ENCODE data around the gene MYO3B. TPM values are rescaled to one million over a fixed set of nuclear protein-coding genes. Genes with fewer than 3 reads are reported as not detected.

Gene MYO3B
- total RNA-seq, 4 donors from 2014 or later: 0.34 to 0.95 (median 0.89) TPM

DNA sequence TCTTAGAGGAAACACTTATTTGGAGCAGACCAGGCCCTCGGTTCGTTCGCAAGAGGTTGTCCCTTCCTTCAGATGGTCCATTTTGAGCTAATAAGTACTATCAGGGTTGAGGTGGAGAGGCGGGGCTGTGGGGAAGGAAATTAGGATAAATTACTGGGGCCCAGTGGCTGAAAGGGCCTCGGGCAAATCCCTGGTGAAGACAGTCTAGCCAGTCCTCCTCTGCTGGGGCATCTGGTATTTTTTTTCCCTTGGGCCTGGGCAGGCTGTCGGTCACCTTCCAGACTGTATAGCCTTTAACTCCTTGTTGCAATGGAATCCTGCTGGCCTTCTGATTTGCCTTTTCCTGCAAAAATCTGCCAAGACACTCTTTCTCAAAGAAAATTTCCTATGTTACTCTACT, 1.7 kb upstream of the MYO3B start:
- Histone ChIP-seq H3K4me1 (no peaks in the 10 kb centered on the region), H3K9me3 (no peaks in the 10 kb centered on the region), H3K4me3 (no peak overlapping the region), H3K36me3 (no peaks in the 10 kb centered on the region), H3K27me3 (no peaks in the 10 kb centered on the region), H3K27ac (no peak overlapping the region)
- WGBS: 76% methylated on average over 6 of the region's 6 CpGs
- TF ChIP-seq CTCF (IDR thresholded peaks at IDR 0.05) (no peak), POLR2A (IDR thresholded peaks at IDR 0.05) (no peak), POLR2AphosphoS5 (IDR thresholded peaks at IDR 0.05) (no peak), EP300 (IDR thresholded peaks at IDR 0.05) (no peak)
- no peak for DNase-seq (ENCODE audit: low spot score in 2 of 2)

- Histone ChIP-seq H3K4me1 (no peaks in the 10 kb centered on the region), H3K9me3 (peaks cover 2% of the 10 kb centered on the region), H3K27ac (no peak overlapping the region)
Measured at GRCh38 chr2:170180031-170180566, 2.2 kb downstream of the MYO3B start.

GRCh38 chr2:170181602-170182001, 3.7 kb downstream of the MYO3B start:
- TF ChIP-seq POLR2AphosphoS5 (IDR thresholded peaks at IDR 0.05) (no peak), CTCF (IDR thresholded peaks at IDR 0.05) (no peak), POLR2A (IDR thresholded peaks at IDR 0.05) (no peak), EP300 (IDR thresholded peaks at IDR 0.05) (no peak)
- no peak overlapping the region for H3K27ac ChIP-seq
- 84% methylated on average over 5 of the region's 5 CpGs for WGBS

More at GRCh38 chr2:170180031-170180566, 2.2 kb downstream of the MYO3B start:
- 57% methylated on average over 3 of the region's 3 CpGs for WGBS
- no peaks in the 10 kb centered on the region for H3K27me3 ChIP-seq
- no peak for DNase-seq (ENCODE audit: low spot score in 2 of 2)
- H3K36me3 ChIP-seq: no peaks in the 10 kb centered on the region
- TF ChIP-seq POLR2A (IDR thresholded peaks at IDR 0.05): no peak
- TF ChIP-seq EP300 (IDR thresholded peaks at IDR 0.05): no peak
- TF ChIP-seq POLR2AphosphoS5 (IDR thresholded peaks at IDR 0.05): no peak
- no peak for TF ChIP-seq CTCF (IDR thresholded peaks at IDR 0.05)
- H3K4me3 ChIP-seq: no peak overlapping the region

DNA sequence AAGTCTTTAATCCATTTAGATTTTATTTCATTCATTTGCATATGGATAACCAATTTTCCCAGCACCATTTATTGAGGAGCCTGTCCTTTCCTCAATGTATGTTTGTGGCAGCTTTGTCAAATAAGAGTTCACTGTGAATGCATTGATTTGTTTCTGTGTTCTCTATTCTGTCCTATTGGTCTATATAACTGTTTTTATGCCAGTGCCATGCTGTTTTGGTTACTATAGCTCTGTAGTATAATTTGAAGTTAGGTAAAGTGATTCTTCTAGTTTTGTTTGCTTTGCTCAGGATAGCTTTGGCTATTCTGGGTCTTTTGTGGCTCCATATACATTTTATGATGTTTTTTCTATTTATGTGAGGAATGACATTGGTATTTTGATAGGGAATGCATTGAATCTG, 7.4 kb downstream of the MYO3B start:
- Histone ChIP-seq H3K4me1 (no peaks in the 10 kb centered on the region), H3K27ac (no peak overlapping the region), H3K36me3 (no peaks in the 10 kb centered on the region), H3K27me3 (no peaks in the 10 kb centered on the region), H3K4me3 (no peak overlapping the region), H3K9me3 (peaks cover 4% of the 10 kb centered on the region)
- no peak for TF ChIP-seq POLR2A (IDR thresholded peaks at IDR 0.05)
- no peak for TF ChIP-seq POLR2AphosphoS5 (IDR thresholded peaks at IDR 0.05)
- TF ChIP-seq CTCF (IDR thresholded peaks at IDR 0.05): no peak
- TF ChIP-seq EP300 (IDR thresholded peaks at IDR 0.05): no peak
- no peak for DNase-seq (ENCODE audit: low spot score in 2 of 2)

More at GRCh38 chr2:170181602-170182001, 3.7 kb downstream of the MYO3B start:
- H3K4me3 ChIP-seq: no peak overlapping the region
- no peaks in the 10 kb centered on the region for H3K36me3 ChIP-seq
- peaks cover 4% of the 10 kb centered on the region for H3K9me3 ChIP-seq
- H3K4me1 ChIP-seq: no peaks in the 10 kb centered on the region
- no peaks in the 10 kb centered on the region for H3K27me3 ChIP-seq
- no peak for DNase-seq (ENCODE audit: low spot score in 2 of 2)

DNA sequence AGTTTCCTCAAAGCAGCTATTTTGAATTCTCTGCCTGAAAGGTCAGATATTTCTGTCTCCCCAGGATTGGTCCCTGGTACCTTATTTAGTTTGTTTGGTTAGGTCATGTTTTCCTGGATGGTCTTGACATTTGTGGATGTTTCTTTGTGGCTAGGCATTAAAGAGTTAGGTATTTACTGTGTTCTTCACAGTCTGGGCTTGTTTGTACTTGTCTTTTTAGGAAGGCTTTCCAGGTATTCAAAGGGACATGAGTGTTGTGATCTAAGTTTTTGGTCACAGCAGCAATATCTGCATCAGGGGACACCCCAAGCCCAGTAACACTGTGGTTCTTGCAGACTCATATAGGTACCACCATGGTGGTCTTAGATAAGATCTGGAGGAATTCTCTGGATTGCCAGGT, 11.8 kb downstream of the MYO3B start:
- H3K4me3 ChIP-seq: no peak overlapping the region
- peaks cover 4% of the 10 kb centered on the region for H3K9me3 ChIP-seq
- no peaks in the 10 kb centered on the region for H3K27me3 ChIP-seq
- H3K27ac ChIP-seq: no peak overlapping the region
- H3K36me3 ChIP-seq: no peaks in the 10 kb centered on the region
- DNase-seq (ENCODE audit: low spot score in 2 of 2): no peak
- no peaks in the 10 kb centered on the region for H3K4me1 ChIP-seq
- TF ChIP-seq CTCF (IDR thresholded peaks at IDR 0.05) (no peak), EP300 (IDR thresholded peaks at IDR 0.05) (no peak), POLR2AphosphoS5 (IDR thresholded peaks at IDR 0.05) (no peak), POLR2A (IDR thresholded peaks at IDR 0.05) (no peak)
